GM10266 (cell line): ENCODE measurements around the gene CCDC97.
"Not testable (repeated sequence)": the region's sequence is repeated elsewhere in the genome, so short reads cannot be mapped to it uniquely, and the experiment has no call there.

ENCODE experiments used
- DNase-seq: peaks from one replicate; pipeline ENCODE4 v3.0.0; 2012; ENCODE audit errors: extremely low spot score
- CTCF ChIP-seq: IDR thresholded peaks from 2 replicates; pipeline ENCODE4 v1.5.1; 2012; ENCODE audit warnings: mild to moderate bottlenecking, low read depth; ENCODE audit not compliant: control insufficient read depth, insufficient read depth; ENCODE audit errors: missing control alignments

Gene CCDC97

GRCh38 chr19:41332000-41332399, 22.0 kb downstream of the CCDC97 start:
- TF ChIP-seq CTCF, result no peak
- DNase-seq, result no peak

GRCh38 chr19:41332468-41332867, 22.5 kb downstream of the CCDC97 start:
- no peak for TF ChIP-seq CTCF
- no peak for DNase-seq

GRCh38 chr19:41334793-41335192, 24.8 kb downstream of the CCDC97 start:
- no peak for DNase-seq
- no peak for TF ChIP-seq CTCF

- no peak for TF ChIP-seq CTCF
- DNase-seq, result no peak
Measured at GRCh38 chr19:41335467-41335866, 25.5 kb downstream of the CCDC97 start.

- DNase-seq, result no peak
- TF ChIP-seq CTCF, result no peak
Measured at GRCh38 chr19:41339936-41340335, 30.0 kb downstream of the CCDC97 start.

- DNase-seq, result no peak
- no peak for TF ChIP-seq CTCF
Measured at GRCh38 chr19:41341669-41342490, 31.9 kb downstream of the CCDC97 start.

- no peak for DNase-seq
- TF ChIP-seq CTCF, result no peak
Measured at GRCh38 chr19:41344162-41344561, 34.2 kb downstream of the CCDC97 start.

- DNase-seq, result not testable (repeated sequence)
Measured at GRCh38 chr19:41346916-41347315, 36.9 kb downstream of the CCDC97 start.
